Caki2 (cell line): ENCODE measurements around the gene FKBP4. TPM values are rescaled to one million over a fixed set of nuclear protein-coding genes. Genes with fewer than 3 reads are reported as not detected.

ENCODE experiments used
- DNase-seq: peaks from one replicate; pipeline ENCODE4 v3.0.0-alpha.2; 2015; ENCODE audit warnings: low read depth
- in situ Hi-C: cut with HindIII; loops from 2 replicates; pipeline ENCODE4 v1.10.0; 2016; ENCODE audit warnings: low sequenced_read_pairs, low pct_unique_long_range_greater_than_20kb, mixed read lengths
- total RNA-seq: library from RNA; depleted of rRNA; stranded (reverse); fragments of >200 nt; shearing (Covaris generic); gene quantifications from 2 replicates; pipeline ENCODE4 v1.2.3, GENCODE V29; 2014; ENCODE audit warnings: low replicate concordance

The FKBP4 gene
- total RNA-seq, 1 experiment from 2014 or later = 77.6 TPM

DNA sequence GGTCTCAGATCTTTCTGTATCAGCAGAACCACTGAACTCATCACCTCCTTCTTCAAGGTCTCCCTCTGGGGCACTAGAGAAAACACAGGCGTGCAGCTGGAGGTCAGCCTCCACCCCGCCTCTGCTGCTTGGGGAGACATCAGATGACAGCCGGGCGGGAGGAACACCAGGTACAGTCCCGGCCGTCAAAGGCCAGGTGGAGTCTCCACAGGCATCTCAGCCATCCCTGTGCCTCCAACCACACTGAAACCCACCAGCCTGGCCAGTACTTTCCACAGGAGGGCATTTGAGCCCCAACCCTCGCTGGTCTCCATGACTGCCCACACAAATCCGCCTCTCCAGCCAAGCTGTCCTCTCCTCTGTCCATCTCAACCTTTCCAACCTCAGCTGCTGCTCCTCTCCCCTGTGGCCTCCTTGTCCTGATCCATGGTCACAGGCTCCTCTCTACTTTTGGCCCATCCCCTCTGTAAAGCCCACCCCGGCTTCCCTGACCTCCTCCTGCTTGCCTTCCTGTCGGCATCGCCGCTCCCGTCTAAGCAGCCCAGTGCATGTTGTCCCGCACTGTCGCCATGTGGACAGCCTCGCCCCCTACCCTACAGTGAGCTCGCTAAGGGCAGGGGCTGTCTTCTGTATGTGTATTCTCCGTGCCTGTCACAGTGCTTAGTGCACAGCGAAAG lies 21.4 kb upstream of the FKBP4 start:
- in situ Hi-C loops = no loop called here
- no peak for DNase-seq

DNA sequence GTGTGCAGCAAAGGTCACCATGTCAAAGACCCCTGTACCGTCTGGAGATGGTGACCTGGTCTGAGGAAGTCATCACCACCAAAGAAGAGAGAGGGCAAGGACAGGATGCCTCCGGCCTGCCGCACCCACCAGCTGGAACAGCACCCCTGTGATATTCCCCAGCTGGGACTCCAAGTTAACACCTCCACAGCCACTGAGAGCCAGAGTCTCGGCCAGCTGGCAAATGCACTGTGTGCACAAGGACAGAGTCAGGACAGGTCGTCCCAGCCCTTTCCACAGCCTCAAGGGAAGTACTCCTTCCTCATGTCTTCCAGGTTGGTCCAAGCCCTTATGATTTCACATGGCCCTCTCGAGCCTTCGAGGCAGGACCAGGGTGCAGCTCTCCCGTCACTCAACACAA lies 19.3 kb upstream of the FKBP4 start:
- DNase-seq = no peak
- in situ Hi-C loops = no loop called here

DNA sequence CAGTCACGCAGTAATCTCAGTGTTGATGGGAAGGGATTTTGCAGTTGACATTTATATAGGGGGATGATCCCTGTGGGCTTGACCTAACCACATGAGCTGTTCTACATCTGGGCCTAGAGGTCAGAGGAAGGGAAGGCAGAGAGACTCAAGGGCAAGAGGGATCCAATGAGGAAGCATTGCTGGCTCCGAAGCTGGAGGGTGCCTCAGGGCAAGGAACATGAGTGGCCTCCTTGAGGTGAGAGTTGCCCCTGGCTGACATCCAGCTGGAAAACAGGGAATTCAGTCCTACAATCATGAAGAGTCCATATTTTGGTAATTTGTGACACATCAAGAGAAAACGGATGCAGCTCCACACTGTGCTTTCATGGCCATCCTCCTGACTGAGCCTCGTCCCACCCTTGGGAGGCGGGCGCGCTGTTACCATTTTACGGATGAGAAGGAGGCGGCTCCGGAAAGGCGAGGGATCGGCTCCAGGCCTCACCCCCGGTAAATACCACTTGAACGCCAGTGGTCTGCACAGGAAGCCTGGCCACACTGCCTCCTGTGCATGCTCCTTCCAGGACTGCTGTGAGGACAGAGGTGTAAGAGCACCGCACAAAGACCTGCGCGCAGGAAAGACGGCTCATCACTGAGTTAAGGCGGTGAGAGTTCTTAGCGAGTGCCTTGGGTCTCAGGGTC lies 18.5 kb upstream of the FKBP4 start:
- in situ Hi-C loops = no loop called here

GRCh38 chr12:2779281-2779680 lies 15.5 kb upstream of the FKBP4 start:
- no peak for DNase-seq
- in situ Hi-C loops = no loop called here

More for the DNA sequence above, 18.5 kb upstream of the FKBP4 start:
- DNase-seq = no peak

GRCh38 chr12:2783936-2784600 lies 10.7 kb upstream of the FKBP4 start:
- in situ Hi-C loops = no loop called here
- peak; percentile 33 for DNase-seq

- DNase-seq = no peak
- in situ Hi-C loops = no loop called here
These were observed 9.8 kb upstream of the FKBP4 start for GRCh38 chr12:2785017-2785416.

DNA sequence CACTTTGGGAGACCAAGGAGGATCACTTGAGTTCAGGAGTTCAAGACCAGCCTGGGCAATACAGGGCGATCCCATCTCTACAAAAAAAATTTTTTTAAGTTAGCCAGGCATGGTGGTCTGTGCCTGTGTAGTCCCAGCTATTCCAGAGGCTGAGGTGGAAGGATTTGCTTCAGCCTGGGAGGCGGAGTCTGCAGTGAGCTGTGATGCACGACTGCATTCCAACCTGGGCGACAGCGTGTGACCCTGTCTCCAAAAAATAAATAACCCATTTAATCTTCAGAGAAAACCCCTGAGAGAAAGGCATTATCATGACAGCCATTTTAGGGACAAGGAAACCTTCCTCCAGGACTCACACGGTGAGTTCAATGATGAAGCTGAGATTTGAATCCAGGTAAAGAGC lies 3.7 kb upstream of the FKBP4 start:
- in situ Hi-C loops = no loop called here
- no peak for DNase-seq

GRCh38 chr12:2792671-2793500 lies 1.9 kb upstream of the FKBP4 start:
- in situ Hi-C loops = no loop called here

GRCh38 chr12:2793561-2793960 lies 1.2 kb upstream of the FKBP4 start:
- in situ Hi-C loops = no loop called here
- DNase-seq = no peak

More at GRCh38 chr12:2792671-2793500, 1.9 kb upstream of the FKBP4 start:
- DNase-seq = no peak

GRCh38 chr12:2794191-2794735 lies 507 bp upstream of the FKBP4 start:
- DNase-seq = no peak
- in situ Hi-C loops = no loop called here

DNA sequence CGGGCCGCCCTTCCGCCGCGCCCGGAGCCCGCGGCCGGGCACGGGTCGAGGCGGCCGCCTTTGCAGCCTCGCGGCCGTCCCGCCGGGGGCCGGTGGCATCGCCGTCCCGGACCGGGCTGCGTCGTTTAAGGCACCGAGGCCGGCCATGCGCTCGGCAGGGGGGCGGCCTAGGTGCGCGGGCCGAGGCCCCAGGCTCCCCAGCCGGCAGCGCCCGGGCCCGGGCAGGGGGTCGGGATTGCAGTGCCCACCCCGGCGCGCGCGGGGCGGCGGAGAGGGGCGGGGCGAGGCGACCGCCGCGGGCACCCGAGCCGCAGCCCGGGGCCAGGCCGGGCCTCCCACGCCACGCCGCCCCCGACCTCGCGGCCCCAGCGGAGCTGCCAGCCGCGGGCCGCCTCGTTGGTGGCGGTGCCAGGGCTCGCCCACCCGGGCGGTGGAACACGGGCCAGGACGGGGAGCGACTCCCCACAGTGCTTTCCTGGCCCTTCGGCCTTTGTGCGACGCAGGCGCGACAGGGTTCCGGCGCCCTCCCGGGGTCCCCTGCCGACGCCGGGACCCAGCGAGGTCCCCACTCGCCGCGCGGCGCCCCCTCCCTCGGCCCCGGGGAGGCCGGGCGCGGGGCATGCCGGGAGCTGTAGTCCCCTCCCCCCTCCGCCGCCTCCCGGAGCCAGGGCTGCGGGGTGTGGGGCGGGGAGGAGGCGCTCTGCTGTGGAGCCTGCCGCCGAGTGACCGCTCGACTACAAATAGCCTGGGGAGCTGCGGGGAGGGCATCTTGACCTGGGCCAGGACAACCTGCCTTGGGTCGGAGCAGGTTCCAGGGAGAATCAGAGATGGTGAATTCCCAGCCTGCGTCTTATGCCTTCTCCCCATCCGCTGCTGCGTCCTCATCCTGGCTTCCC lies 769 bp downstream of the FKBP4 start:
- in situ Hi-C loops = no loop called here

GRCh38 chr12:2796187-2796666 lies 1.5 kb downstream of the FKBP4 start:
- in situ Hi-C loops = no loop called here
- DNase-seq = no peak

More for the DNA sequence above, 769 bp downstream of the FKBP4 start:
- peak; percentile 66 for DNase-seq

DNA sequence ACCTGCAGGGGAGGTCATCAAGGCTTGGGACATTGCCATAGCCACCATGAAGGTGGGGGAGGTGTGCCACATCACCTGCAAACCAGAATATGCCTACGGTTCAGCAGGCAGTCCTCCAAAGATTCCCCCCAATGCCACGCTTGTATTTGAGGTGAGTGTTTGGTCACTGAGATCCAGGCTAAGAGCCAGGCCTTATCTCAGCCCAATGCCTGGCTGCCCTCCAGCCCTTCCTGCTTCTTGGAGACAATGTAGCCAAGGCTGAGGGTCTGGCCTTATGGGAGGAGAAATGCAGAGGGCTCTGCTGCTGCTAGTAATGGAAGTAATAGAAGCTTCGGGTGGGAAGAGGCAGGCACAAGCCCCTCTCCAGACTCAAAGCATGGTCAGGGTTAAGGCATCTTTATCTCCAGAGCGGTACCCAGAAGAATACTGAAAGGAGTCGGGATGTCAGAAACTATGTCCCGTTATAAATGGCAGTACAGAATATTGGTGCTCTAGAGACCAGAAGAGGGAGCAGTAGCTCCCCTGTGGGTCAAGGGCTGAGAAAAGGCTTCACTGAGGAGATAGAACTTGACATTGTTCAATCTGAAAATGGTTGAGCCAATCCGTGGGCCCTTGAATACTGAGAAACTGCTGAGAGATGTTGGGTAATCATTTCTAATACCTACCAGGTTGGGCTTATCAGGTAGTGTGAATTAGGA lies 3.1 kb downstream of the FKBP4 start:
- in situ Hi-C loops = no loop called here
- no peak for DNase-seq

DNA sequence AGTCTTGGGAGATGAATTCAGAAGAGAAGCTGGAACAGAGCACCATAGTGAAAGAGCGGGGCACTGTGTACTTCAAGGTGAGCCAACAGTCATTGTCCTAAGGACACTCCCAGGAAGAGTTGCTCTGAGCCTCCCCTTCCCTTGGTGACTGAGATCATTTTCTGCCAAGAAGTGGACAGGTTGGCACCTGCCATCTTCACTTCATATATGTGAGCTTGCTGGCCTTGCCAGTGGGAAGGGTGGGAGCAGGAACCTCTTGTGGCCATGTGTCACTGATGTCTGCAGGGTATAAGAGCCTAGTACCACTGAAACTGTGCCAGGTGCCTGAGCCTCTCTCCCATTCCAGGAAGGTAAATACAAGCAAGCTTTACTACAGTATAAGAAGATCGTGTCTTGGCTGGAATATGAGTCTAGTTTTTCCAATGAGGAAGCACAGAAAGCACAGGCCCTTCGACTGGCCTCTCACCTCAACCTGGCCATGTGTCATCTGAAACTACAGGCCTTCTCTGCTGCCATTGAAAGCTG lies 5.3 kb downstream of the FKBP4 start:
- no peak for DNase-seq
- in situ Hi-C loops = no loop called here

GRCh38 chr12:2801044-2801783 lies 6.4 kb downstream of the FKBP4 start:
- in situ Hi-C loops = no loop called here
- no peak for DNase-seq
